ENCODE measurements around the gene ATG12. TPM values are rescaled to one million over a fixed set of nuclear protein-coding genes. Genes with fewer than 3 reads are reported as not detected.
"Not testable (repeated sequence)": the region's sequence is repeated elsewhere in the genome, so short reads cannot be mapped to it uniquely, and the experiment has no call there.

Gene ATG12
- polyA plus RNA-seq, 1 donor = 74.4 TPM

GRCh38 chr5:115824983-115825382 is 16.4 kb downstream of the ATG12 start:
- no CpG with 5 or more reads among the region's 1 CpG for WGBS (ENCODE audit: insufficient coverage, low lambda C conversion rate)
- not testable (repeated sequence) for H3K27ac ChIP-seq (ENCODE audit: low read length); H3K9me3 ChIP-seq (ENCODE audit: control insufficient read depth, low read depth, low read length); H3K4me1 ChIP-seq (ENCODE audit: control insufficient read depth, insufficient read depth, low read length); H3K4me3 ChIP-seq (ENCODE audit: low read length); DNase-seq; H3K27me3 ChIP-seq (ENCODE audit: control insufficient read depth, insufficient read depth, low read length)
- peaks cover 14% of the 10 kb centered on the region for H3K36me3 ChIP-seq (ENCODE audit: control insufficient read depth, insufficient read depth, low read length)

GRCh38 chr5:115820846-115821245 is 20.5 kb downstream of the ATG12 start:
- Histone ChIP-seq H3K36me3 (ENCODE audit: control insufficient read depth, insufficient read depth, low read length) (no peaks in the 10 kb centered on the region), H3K27me3 (ENCODE audit: control insufficient read depth, insufficient read depth, low read length) (peaks cover 35% of the 10 kb centered on the region), H3K4me1 (ENCODE audit: control insufficient read depth, insufficient read depth, low read length) (no peaks in the 10 kb centered on the region), H3K27ac (ENCODE audit: low read length) (no peak overlapping the region), H3K9me3 (ENCODE audit: control insufficient read depth, low read depth, low read length) (peaks cover 3% of the 10 kb centered on the region), H3K4me3 (ENCODE audit: low read length) (no peak overlapping the region)
- WGBS (ENCODE audit: insufficient coverage, low lambda C conversion rate) = 100% methylated on average over 1 of the region's 1 CpG
- DNase-seq = no peak

- no peak for DNase-seq
- Histone ChIP-seq H3K9me3 (ENCODE audit: control insufficient read depth, low read depth, low read length) (peaks cover 3% of the 10 kb centered on the region), H3K36me3 (ENCODE audit: control insufficient read depth, insufficient read depth, low read length) (no peaks in the 10 kb centered on the region), H3K27ac (ENCODE audit: low read length) (no peak overlapping the region), H3K4me1 (ENCODE audit: control insufficient read depth, insufficient read depth, low read length) (no peaks in the 10 kb centered on the region), H3K4me3 (ENCODE audit: low read length) (no peak overlapping the region), H3K27me3 (ENCODE audit: control insufficient read depth, insufficient read depth, low read length) (peaks cover 55% of the 10 kb centered on the region)
- 80% methylated on average over 2 of the region's 18 CpGs for WGBS (ENCODE audit: insufficient coverage, low lambda C conversion rate)
Observed at GRCh38 chr5:115818821-115819220, 22.5 kb downstream of the ATG12 start.

- peaks cover 3% of the 10 kb centered on the region for H3K9me3 ChIP-seq (ENCODE audit: control insufficient read depth, low read depth, low read length)
- no peaks in the 10 kb centered on the region for H3K4me1 ChIP-seq (ENCODE audit: control insufficient read depth, insufficient read depth, low read length)
- DNase-seq = no peak
- H3K27me3 ChIP-seq (ENCODE audit: control insufficient read depth, insufficient read depth, low read length) = peaks cover 60% of the 10 kb centered on the region
- no peak overlapping the region for H3K4me3 ChIP-seq (ENCODE audit: low read length)
- 100% methylated on average over 1 of the region's 7 CpGs for WGBS (ENCODE audit: insufficient coverage, low lambda C conversion rate)
- H3K27ac ChIP-seq (ENCODE audit: low read length) = no peak overlapping the region
- H3K36me3 ChIP-seq (ENCODE audit: control insufficient read depth, insufficient read depth, low read length) = no peaks in the 10 kb centered on the region
Observed at GRCh38 chr5:115817386-115817785, 24.0 kb downstream of the ATG12 start.

GRCh38 chr5:115816226-115817081 is 24.9 kb downstream of the ATG12 start, which contains the start of gene CDO1:
Gene CDO1, minus strand, starts transcription at chr5:115816659. Its CDS starts 262 bp downstream, at chr5:115816397.
- peak within 1 kb of the TSS; percentile 54 for H3K4me3 ChIP-seq (ENCODE audit: low read length)
- peaks cover 61% of the 10 kb centered on the region for H3K27me3 ChIP-seq (ENCODE audit: control insufficient read depth, insufficient read depth, low read length)
- no peaks in the 10 kb centered on the region for H3K36me3 ChIP-seq (ENCODE audit: control insufficient read depth, insufficient read depth, low read length)
- no CpG with 5 or more reads among the region's 69 CpGs for WGBS (ENCODE audit: insufficient coverage, low lambda C conversion rate)
- peak; percentile 18 to 53 for DNase-seq
- no peaks in the 10 kb centered on the region for H3K4me1 ChIP-seq (ENCODE audit: control insufficient read depth, insufficient read depth, low read length)
- peak within 1 kb of the TSS; percentile 46 for H3K27ac ChIP-seq (ENCODE audit: low read length)
- H3K9me3 ChIP-seq (ENCODE audit: control insufficient read depth, low read depth, low read length) = peaks cover 3% of the 10 kb centered on the region

GRCh38 chr5:115815693-115816225 is 25.6 kb downstream of the ATG12 start:
- H3K4me3 ChIP-seq (ENCODE audit: low read length) = peak overlapping the region; percentile 54
- H3K27me3 ChIP-seq (ENCODE audit: control insufficient read depth, insufficient read depth, low read length) = peaks cover 61% of the 10 kb centered on the region
- no peaks in the 10 kb centered on the region for H3K4me1 ChIP-seq (ENCODE audit: control insufficient read depth, insufficient read depth, low read length)
- H3K9me3 ChIP-seq (ENCODE audit: control insufficient read depth, low read depth, low read length) = peaks cover 3% of the 10 kb centered on the region
- no peak overlapping the region for H3K27ac ChIP-seq (ENCODE audit: low read length)
- WGBS (ENCODE audit: insufficient coverage, low lambda C conversion rate) = no CpG with 5 or more reads among the region's 48 CpGs
- no peaks in the 10 kb centered on the region for H3K36me3 ChIP-seq (ENCODE audit: control insufficient read depth, insufficient read depth, low read length)
- DNase-seq = peak in 1 of 2 donors; percentile 12

GRCh38 chr5:115815006-115815692 is 26.2 kb downstream of the ATG12 start:
- H3K4me1 ChIP-seq (ENCODE audit: control insufficient read depth, insufficient read depth, low read length) = no peaks in the 10 kb centered on the region
- peaks cover 60% of the 10 kb centered on the region for H3K27me3 ChIP-seq (ENCODE audit: control insufficient read depth, insufficient read depth, low read length)
- DNase-seq = no peak
- H3K4me3 ChIP-seq (ENCODE audit: low read length) = peak overlapping the region; percentile 54
- no peak overlapping the region for H3K27ac ChIP-seq (ENCODE audit: low read length)
- 88% methylated on average over 1 of the region's 21 CpGs for WGBS (ENCODE audit: insufficient coverage, low lambda C conversion rate)
- peaks cover 3% of the 10 kb centered on the region for H3K9me3 ChIP-seq (ENCODE audit: control insufficient read depth, low read depth, low read length)
- no peaks in the 10 kb centered on the region for H3K36me3 ChIP-seq (ENCODE audit: control insufficient read depth, insufficient read depth, low read length)

- Histone ChIP-seq H3K9me3 (ENCODE audit: control insufficient read depth, low read depth, low read length) (peaks cover 3% of the 10 kb centered on the region), H3K36me3 (ENCODE audit: control insufficient read depth, insufficient read depth, low read length) (no peaks in the 10 kb centered on the region), H3K4me1 (ENCODE audit: control insufficient read depth, insufficient read depth, low read length) (no peaks in the 10 kb centered on the region), H3K4me3 (ENCODE audit: low read length) (no peak overlapping the region), H3K27ac (ENCODE audit: low read length) (no peak overlapping the region), H3K27me3 (ENCODE audit: control insufficient read depth, insufficient read depth, low read length) (peaks cover 50% of the 10 kb centered on the region)
- DNase-seq = no peak
- WGBS (ENCODE audit: insufficient coverage, low lambda C conversion rate) = no CpG with 5 or more reads among the region's 5 CpGs
Observed at GRCh38 chr5:115813719-115814118, 27.6 kb downstream of the ATG12 start.

GRCh38 chr5:115812372-115812771 is 29.0 kb downstream of the ATG12 start:
- WGBS (ENCODE audit: insufficient coverage, low lambda C conversion rate) = no CpG with 5 or more reads among the region's 1 CpG
- H3K9me3 ChIP-seq (ENCODE audit: control insufficient read depth, low read depth, low read length) = peaks cover 3% of the 10 kb centered on the region
- H3K27me3 ChIP-seq (ENCODE audit: control insufficient read depth, insufficient read depth, low read length) = peaks cover 41% of the 10 kb centered on the region
- H3K4me1 ChIP-seq (ENCODE audit: control insufficient read depth, insufficient read depth, low read length) = no peaks in the 10 kb centered on the region
- H3K36me3 ChIP-seq (ENCODE audit: control insufficient read depth, insufficient read depth, low read length) = no peaks in the 10 kb centered on the region
- no peak for DNase-seq
- no peak overlapping the region for H3K27ac ChIP-seq (ENCODE audit: low read length)
- H3K4me3 ChIP-seq (ENCODE audit: low read length) = no peak overlapping the region

GRCh38 chr5:115811406-115811805 is 30.0 kb downstream of the ATG12 start:
- Histone ChIP-seq H3K36me3 (ENCODE audit: control insufficient read depth, insufficient read depth, low read length) (no peaks in the 10 kb centered on the region), H3K27me3 (ENCODE audit: control insufficient read depth, insufficient read depth, low read length) (peaks cover 33% of the 10 kb centered on the region), H3K9me3 (ENCODE audit: control insufficient read depth, low read depth, low read length) (no peaks in the 10 kb centered on the region), H3K4me1 (ENCODE audit: control insufficient read depth, insufficient read depth, low read length) (no peaks in the 10 kb centered on the region), H3K27ac (ENCODE audit: low read length) (no peak overlapping the region), H3K4me3 (ENCODE audit: low read length) (no peak overlapping the region)
- no peak for DNase-seq
